ENCODE measurements around the gene PVALB. TPM values are rescaled to one million over a fixed set of nuclear protein-coding genes. Genes with fewer than 3 reads are reported as not detected.

The PVALB gene
- total RNA-seq, 2 donors from 2014 or later: not detected

- Histone ChIP-seq H3K4me3 (no peak overlapping the region), H3K27ac (no peak overlapping the region), H3K9me3 (no peaks in the 10 kb centered on the region), H3K36me3 (no peaks in the 10 kb centered on the region), H3K27me3 (no peaks in the 10 kb centered on the region), H3K9ac (ENCODE audit: low read depth in 2 of 2, low read length in 2 of 2) (no peak overlapping the region), H3K4me1 (no peaks in the 10 kb centered on the region)
- no peak for DNase-seq
- TF ChIP-seq, protein P1, sequence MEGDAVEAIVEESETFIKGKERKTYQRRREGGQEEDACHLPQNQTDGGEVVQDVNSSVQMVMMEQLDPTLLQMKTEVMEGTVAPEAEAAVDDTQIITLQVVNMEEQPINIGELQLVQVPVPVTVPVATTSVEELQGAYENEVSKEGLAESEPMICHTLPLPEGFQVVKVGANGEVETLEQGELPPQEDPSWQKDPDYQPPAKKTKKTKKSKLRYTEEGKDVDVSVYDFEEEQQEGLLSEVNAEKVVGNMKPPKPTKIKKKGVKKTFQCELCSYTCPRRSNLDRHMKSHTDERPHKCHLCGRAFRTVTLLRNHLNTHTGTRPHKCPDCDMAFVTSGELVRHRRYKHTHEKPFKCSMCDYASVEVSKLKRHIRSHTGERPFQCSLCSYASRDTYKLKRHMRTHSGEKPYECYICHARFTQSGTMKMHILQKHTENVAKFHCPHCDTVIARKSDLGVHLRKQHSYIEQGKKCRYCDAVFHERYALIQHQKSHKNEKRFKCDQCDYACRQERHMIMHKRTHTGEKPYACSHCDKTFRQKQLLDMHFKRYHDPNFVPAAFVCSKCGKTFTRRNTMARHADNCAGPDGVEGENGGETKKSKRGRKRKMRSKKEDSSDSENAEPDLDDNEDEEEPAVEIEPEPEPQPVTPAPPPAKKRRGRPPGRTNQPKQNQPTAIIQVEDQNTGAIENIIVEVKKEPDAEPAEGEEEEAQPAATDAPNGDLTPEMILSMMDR (IDR thresholded peaks at IDR 0.05): no peak
- intact Hi-C loops (cut with DNase I): no loop called here
Observed at GRCh38 chr22:36795633-36796032, 21.2 kb downstream of the PVALB start.

DNA sequence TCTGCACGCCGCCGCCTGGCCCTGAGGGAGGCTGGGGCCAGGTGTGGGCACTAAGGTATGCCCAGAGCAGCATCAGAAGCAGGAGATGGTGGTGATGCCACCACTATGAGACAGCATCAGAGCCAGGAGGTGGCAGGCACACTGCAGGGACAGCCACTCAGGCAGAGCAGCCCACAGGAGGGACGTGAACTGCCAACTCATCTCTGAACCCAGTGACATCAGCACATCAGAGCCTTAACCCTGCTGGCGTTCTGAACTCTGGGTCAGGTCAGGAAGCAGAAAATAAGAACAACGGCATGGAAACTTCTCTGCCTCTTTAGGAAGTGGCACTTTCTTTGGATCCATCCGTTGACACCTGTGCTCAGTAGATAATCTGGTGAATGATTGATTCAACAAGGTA lies 26.2 kb downstream of the PVALB start:
- H3K27me3 ChIP-seq: no peaks in the 10 kb centered on the region

DNA sequence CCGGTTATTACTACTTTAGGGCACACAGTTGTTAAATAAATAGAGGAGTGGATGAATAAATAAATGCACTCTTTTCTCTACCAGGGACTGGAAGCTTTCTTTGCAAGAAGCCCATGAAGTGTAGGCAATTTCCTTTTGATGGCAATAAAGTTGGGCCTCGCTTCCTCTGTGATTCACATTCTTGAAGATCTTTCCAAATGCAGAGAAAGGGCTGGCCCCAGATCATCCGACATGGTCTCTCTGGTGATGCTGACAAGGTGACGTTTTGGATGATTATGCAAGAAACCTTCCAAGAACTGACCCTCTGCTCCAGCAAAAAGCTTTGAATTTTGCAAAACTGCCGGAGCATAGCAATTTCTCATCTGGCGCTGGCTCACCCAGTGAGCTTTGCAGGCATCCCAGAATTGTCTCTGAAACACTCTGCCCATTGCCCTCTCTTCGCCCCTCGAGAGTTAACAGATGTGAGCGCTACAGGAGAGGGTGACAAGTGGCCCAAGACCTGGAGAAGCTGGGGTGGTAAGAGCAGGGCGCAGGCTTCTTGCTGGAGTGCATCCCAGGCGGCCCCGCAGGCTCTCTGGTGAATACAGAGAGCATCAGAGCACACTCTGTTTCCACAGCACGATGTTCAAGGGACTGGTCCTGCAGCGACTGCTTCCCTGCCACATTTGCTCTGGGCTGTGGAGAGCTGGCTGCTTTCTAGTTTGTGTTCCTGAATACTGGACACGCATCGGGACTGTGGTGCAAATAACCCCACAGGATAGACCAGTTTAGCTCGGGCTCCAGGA lies 29.4 kb downstream of the PVALB start:
- TF ChIP-seq, protein P1 (IDR thresholded peaks at IDR 0.05): no peak
- DNase-seq: no peak
- Histone ChIP-seq H3K27ac (no peak overlapping the region), H3K36me3 (no peaks in the 10 kb centered on the region), H3K4me3 (no peak overlapping the region), H3K27me3 (no peaks in the 10 kb centered on the region), H3K9ac (ENCODE audit: low read depth in 2 of 2, low read length in 2 of 2) (no peak overlapping the region), H3K4me1 (no peaks in the 10 kb centered on the region), H3K9me3 (no peaks in the 10 kb centered on the region)
- intact Hi-C loops (cut with DNase I): no loop called here

More for the DNA sequence above, 26.2 kb downstream of the PVALB start:
- DNase-seq: no peak
- no peak overlapping the region for H3K9ac ChIP-seq (ENCODE audit: low read depth in 2 of 2, low read length in 2 of 2)
- no peaks in the 10 kb centered on the region for H3K36me3 ChIP-seq
- H3K4me1 ChIP-seq: no peaks in the 10 kb centered on the region
- no peak overlapping the region for H3K4me3 ChIP-seq
- TF ChIP-seq, protein P1 (IDR thresholded peaks at IDR 0.05): no peak
- no peaks in the 10 kb centered on the region for H3K9me3 ChIP-seq
- intact Hi-C loops (cut with DNase I): no loop called here
- H3K27ac ChIP-seq: no peak overlapping the region

DNA sequence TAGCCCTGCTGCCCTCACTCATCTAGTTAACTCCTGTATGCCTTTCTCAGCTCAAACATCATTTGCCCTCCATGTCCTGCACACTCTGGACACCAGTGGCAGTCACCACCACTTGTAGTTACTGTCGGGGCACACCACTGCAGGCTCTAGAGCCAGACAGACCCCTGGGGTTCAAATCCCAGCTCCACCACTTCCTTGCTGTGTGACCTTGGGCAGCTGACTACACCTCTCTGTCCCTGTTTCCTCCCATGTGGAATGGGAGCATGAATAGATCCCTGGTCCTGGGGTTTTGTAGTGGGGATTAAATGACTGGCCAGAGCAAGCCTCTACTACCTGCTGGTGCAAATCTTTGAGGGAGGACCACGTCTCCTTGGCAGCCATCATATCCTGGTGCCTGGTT lies 33.1 kb downstream of the PVALB start:
- Histone ChIP-seq H3K27me3 (no peaks in the 10 kb centered on the region), H3K9me3 (no peaks in the 10 kb centered on the region), H3K4me1 (no peaks in the 10 kb centered on the region), H3K9ac (ENCODE audit: low read depth in 2 of 2, low read length in 2 of 2) (no peak overlapping the region), H3K4me3 (no peak overlapping the region), H3K27ac (no peak overlapping the region), H3K36me3 (no peaks in the 10 kb centered on the region)
- intact Hi-C loops (cut with DNase I): loop anchor here (5.0 kb wide), 2 partner anchors 74 to 194 kb away; no protein-coding TSS in a partner anchor
- no peak for DNase-seq
- TF ChIP-seq, protein P1 (IDR thresholded peaks at IDR 0.05): no peak

DNA sequence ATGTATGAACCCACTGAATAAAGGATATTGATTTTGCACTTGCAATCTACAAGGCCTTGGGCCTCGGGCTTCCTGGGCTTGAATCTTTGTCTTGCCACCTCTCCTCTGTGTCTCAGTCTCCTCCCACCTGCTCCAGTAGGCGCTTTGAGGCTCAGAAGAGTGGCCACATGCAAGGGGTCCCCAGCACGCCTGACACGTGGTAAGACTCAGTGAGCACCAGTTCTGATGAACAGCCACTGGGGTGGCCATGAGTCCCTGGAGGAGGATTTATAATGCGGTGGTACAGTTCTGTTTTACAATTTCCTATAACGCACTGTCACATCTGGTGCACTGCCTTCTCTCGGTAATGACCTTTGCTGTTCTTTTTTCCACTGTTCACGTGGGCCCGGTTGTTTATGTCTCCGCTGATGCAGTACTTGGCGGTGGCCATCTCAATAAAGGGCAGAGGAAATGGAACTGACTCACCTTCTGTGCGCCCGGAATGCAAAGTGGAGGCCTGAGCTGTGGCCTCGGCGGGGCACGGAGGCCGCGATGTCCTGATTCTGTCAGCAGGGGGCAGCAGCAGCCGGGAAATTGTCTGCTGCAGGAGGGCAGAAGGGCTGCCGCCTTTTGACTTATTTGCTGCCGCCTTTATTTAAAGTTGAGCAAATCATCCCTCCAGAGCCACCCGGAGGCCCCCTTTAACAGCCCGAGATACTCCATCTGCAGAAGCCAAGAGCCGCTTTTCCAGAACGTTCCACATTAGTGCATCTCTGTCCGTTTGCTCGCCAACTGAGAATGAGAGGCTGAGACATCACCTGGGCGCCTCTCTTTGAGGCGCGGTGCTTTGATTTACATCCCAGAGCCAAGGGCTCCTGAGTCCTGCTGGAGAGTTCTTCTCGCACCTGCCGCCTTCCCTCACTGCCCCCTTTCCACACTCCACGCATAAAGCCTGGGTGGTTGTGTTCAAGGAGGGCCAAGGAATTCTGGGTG lies 34.9 kb downstream of the PVALB start:
- Histone ChIP-seq H3K9ac (ENCODE audit: low read depth in 2 of 2, low read length in 2 of 2) (peak overlapping the region in 1 of 2 donors; percentile 40), H3K9me3 (no peaks in the 10 kb centered on the region), H3K4me3 (no peak overlapping the region), H3K27ac (no peak overlapping the region), H3K4me1 (no peaks in the 10 kb centered on the region), H3K27me3 (no peaks in the 10 kb centered on the region), H3K36me3 (no peaks in the 10 kb centered on the region)
- TF ChIP-seq, protein P1 (IDR thresholded peaks at IDR 0.05): peak; percentile 93
- DNase-seq: peak; percentile 85
- intact Hi-C loops (cut with DNase I): loop anchor here (5.0 kb wide), 2 partner anchors 75 to 195 kb away; no protein-coding TSS in a partner anchor

All from colonic mucosa (tissue), 4 donors.